NCI-H2107 treated with DMSO at 0.1 percent for 48 hours (cell line): ENCODE results near the gene MZT2A.
"Not testable (repeated sequence)": the region's sequence is repeated elsewhere in the genome, so short reads cannot be mapped to it uniquely, and the experiment has no call there.

Experiments used
- DNase-seq: peaks from one replicate; lab custom pipeline; 2025; ENCODE audit not compliant: unreplicated experiment; lab: John Stamatoyannopoulos, UW

MZT2A gene

DNA sequence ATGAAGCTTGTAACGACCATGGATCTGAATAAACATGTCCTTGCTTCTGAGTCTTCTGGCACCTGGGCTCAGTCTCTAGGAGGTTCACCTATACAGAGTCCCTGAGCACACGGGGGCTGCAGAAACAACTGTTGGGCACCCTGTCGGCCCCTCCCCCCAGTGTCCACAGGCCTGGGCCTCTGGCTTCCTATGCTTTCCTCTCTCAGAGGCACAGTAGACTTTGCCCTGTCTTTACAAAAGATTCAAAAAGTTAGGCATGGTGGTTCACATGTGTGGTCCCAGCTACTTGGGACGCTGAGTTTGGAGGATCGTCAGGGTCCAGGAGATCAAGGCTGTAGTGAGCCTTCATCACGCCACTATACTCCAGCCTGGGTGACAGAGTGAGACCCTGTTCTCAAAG is 29.3 kb upstream of the MZT2A start:
- DNase-seq: not testable (repeated sequence)

DNA sequence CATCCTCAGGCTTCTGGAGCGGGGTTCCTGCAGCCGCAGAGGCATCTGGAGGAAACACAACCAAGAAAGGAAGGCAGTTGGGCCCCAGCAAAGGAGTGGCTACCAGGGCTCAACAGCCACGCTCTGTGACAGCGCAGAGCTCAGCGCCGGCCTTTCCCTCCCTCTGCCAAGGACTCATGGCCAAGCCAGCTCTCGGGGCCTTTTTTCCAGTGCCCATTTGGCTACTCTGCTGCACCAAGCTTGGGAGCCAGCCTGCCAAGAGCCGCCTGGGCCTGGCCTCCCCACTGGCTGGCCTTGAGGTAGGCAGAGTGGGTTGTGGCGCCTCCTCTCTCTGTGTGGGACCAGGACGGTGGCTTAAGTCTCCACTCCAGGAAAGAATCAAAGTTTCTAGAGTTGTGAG is 28.3 kb upstream of the MZT2A start:
- no peak for DNase-seq

DNA sequence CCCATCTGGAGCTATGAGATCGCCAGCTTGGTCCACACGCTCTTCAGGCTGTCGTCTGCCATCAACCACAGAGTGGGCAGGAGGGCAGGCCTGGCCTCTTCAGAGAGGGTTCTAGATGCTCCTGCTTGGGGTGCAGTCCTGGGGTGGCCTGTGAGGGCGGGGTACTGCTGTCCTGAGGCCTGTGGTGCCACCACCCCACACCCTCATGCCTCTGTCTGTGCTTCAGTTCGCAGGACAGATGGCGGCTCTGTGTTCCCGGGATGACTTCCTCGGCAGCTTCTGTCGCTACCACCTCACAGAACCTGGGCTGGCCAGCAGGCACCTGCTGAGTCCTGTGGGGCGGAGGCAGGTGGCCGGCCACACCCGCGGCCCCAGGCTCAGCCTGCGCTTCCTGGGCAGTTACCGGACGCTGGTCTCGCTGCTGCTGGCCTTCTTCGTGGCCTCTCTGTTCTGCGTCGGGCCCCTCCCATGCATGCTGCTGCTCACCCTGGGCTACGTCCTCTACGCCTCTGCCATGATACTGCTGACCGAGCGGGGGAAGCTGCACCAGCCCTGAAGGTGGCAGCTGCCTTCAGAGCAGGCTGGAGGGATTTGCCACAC is 27.8 kb upstream of the MZT2A start:
- not testable (repeated sequence) for DNase-seq

DNA sequence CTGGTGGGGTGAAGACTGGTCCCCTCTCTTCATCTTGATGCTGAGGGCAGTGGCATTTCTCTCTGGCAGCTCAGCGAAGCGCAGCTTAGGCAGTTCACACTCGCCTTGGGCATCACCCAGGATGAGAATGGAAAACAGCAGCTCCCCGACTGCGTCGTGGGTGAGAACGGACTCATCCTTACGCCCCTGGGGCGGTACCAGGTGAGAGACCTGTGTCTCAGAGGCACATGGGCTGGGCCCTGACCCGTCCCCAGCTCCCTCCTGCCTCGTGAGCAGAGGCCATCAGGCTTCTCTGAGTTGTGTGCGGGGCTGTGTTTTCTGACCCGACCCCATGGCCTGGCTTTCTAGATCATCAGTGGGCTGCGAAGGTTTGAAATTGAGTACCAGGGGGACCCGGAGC is 27.3 kb upstream of the MZT2A start:
- no peak for DNase-seq

DNA sequence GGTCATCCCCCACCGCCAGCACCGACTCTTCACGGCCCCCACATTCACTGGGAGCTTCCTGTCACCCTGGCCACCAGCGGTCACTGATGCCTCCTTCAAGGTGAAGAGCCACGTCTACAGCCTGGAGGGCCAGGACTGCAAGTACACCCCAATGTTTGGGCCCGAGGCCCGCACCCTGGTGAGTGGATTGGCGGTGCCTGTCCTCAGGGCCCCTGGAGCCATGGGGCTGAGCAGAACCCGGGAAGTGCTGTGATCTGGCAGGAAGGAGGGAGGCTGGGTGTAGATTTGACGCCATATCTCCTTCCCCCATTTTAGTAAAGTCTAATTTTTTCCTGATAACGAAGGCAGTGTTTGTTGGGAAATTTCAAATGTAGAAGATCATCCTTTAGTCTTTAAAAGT is 26.3 kb upstream of the MZT2A start:
- not testable (repeated sequence) for DNase-seq

DNA sequence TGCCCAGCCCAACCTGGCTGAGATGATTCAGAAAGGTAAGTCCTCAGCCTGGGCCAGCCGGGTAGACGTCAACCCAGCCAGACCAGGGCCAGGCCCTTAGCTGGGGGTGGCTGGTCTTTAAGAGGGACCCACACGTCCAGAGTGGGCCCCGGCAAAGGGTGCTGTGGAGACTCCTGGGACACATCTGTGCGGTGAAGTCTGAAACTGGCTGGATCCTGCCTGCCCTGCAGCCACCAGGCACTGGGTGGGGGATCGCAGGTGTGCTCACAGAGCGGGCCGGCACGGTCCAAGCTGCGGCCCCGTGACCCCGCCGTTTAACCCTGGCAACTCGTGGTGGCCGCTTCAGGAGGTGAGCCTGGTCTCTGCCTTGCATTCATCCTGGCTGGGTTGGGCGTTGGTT is 25.7 kb upstream of the MZT2A start:
- not testable (repeated sequence) for DNase-seq

DNA sequence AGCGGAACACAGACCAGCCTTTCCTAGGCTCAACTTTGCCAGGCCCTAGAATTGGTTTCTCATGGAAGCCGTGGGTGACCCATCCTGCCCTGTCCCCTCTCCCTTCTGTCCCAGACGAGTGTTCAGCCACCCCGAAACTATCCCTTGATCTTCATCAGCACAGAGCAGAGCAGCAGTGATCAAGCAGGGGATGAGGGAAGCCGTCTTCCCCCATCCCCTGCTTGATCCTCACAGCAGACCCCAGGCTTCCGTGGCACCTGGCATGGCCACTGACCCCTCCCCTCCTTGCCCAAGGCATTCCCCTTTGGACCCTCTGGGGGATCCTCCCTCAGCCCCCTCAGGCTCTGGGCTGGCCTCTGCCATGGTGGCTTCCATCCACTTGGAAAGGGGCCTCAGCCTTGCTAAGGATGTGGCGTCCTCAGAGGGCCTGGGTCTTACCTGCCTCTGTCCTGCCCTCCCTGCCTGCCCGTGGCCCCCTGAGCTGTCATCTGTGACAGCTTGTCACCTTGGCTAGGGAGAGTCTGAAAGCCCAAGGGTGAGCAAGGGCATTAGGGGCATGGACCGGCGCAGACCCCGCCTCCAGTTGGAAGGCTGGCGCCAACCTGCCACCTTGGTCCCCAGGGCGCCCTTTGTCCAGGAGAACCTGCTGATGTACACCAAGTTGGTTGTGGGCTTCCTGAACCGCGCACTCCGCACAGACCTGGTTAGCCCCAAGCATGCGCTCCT is 25.1 kb upstream of the MZT2A start:
- no peak for DNase-seq

DNA sequence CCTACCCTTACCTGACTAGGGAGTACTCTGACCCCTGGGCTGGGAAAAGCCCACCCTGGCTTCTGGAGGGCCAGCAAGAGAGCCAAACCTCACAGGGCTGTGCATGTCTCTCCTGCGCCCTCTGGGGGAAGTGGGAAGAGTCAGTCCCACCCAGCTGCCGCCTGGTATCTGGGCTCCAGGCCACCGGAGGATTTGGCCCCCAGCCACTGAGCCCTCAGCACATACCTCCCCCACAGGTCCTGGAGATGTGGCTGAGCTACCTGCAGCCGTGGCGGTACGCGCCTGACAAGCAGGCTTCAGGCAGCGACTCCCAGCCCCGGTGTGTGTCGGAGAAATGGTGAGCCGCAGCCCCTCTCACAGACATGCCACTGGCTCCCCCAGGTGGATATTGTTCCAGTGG is 24.4 kb upstream of the MZT2A start:
- DNase-seq: not testable (repeated sequence)

DNA sequence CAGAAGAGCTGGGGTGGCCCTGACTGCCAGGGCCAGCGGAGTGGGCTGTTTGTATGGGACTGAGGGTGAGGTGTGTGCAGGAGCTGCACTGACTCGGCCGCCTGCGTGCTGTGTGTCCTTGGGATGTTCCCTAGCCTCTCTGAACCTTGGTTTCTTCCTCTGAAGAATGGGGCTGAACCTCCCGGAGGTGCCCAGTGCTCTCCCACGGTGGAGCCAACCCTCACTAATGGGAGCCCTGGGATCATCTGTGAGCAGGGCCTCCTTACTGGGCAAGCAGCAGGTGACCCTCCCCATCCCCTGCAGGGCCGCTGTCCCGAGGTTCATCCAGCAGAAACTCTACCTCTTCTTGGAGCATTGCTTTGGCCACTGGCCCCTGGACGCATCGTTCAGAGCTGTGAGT is 23.8 kb upstream of the MZT2A start:
- no peak for DNase-seq

DNA sequence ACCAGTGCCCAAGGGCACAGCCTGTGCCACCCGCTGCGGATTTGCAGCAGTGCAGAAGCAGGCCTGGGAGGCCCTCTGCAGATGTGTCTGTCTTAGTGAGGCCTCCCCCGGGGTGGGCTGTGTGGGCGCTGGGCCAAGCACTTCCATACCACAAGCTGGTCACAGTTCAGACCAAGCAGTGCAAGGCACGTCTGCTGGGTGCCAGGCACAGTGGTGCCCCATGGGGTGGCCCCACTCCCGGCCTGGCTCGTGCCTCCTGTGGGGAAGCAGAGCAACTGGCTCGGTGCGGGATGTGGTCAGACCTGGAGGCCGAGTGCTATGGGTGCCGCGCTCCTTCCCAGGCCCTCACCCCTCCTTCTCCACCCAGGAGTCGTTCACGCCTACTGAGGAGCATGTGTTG is 23.0 kb upstream of the MZT2A start:
- DNase-seq: not testable (repeated sequence)

DNA sequence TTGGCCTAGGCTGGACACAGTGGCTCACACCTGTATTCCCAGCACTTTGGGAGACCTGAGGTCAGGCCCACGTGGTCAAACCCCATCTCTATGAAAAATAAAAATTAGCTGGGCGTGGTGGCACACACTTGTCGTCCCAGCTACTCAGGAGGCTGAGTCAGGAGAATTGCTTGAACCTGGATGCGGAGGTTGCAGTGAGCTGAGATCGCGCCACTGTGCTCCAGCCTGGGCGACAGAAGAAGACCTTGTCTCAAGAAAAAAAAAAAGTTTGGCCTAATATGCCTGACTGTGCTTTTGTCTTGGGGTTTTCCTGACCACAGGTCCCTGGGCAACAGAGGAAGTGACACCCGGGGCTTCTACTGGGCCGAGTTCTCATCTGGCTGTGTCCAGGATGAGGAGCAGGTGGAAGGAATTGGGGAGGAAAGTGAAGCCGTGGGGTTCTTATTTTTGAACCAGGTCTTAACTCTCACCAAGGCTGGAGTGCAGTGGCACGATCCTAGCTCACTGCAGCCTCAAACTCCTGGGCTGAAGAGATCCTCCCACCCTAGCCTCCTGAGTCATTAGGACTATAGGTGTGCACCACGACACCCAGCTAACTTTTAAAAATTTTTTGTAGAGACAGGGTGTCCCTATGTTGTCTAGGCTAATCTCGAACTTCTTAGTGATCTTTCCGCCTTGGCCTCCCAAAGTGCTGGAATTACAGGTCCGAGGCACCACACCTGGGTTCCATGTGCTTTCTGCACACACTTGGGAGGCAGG is 22.4 kb upstream of the MZT2A start:
- DNase-seq: not testable (repeated sequence)

DNA sequence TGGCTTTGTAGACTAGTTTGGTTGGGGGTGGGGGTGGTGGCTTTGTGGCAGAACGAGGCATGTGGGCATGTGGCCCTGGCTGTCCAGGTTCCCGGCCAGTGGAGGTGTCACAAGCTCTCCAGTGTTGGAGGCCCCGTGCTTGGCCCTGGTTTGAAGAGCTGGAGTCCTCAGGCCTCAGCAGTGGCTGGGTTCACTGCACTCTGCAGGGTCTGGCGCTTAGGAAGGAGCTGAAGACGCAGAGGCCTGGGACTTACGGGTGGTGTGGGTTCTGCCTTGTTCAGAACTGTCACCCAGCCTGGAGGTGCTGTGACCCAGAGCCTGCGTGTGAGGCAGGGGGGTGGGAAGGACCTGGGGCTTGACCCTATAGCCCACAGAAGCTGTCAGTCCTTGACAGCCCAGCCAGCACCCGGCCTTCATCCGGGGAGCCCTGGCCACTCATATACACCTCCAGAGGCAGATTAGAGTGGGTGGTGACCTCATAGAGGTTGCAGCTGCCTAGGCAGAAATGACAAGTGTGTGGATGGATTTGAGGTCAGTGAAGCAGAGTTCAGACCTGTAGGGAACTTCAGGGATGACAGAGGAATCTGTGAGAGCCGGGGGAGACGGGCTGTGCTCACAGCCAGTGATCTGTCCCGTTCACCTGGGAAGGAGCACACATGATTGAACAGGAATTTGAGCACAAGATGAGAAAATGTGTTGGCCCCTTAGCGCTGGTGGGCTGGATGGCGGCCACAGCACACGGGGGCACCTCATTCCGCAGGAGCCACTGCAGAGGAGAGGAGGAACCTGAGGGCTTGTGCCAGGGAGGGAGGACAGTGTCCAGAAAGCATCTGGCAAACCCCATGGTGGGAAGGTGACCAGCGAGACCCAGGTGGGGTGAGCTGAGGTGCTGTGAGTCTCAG is 20.0 kb upstream of the MZT2A start:
- DNase-seq: not testable (repeated sequence)

DNA sequence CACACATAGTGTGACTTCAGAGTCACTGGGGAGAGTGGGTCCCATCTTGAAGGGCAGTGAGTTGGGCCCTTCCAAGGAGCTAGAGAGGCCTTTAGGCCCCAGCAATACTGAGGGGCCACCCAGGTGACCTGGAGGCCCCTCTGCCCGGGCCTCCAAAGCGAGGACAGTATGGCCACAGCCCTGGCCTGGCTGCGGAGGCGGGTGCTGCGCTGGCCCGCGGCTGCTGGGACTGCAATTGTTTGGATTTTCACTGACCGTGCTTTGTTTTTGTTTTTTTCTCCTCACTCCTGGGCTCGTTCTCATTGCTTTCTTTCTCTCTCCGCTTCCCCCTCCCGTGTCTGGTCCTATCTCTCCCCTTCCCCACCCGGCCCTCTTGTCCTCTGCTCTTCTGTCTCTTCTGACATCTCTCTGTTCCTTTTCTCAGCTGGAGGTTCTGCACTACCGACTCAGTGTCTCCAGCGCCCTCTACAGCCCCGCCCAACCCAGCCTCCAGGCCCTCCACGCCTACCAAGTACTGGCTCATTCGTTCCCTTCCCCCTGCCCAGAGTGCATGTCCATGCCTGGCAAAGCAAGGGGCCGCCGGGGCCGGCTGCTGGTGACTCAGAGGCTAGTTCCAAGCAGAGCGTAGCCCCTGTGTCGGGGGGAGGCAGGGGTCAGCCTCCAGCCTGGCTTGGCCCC is 19.2 kb upstream of the MZT2A start:
- not testable (repeated sequence) for DNase-seq

DNA sequence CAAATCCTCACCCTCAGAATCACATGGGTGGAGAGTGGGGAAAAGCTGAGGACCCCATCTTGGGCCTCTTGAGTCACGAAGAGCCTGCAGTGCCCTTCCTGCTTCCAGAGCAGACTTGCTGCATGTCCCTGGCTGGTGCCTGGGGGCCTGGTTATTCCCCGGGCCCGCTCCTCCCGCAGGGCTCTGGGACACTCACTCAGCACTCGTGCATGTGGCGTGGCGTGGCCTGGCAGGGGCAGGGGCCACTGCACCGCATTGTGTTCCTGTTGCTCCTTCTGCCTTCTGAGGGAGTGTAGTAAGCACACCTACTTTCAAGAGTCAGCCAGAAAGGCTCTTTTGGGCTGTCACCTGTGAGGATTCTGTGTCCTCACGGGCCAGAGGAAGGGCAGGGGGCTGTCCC is 17.4 kb upstream of the MZT2A start:
- DNase-seq: no peak

DNA sequence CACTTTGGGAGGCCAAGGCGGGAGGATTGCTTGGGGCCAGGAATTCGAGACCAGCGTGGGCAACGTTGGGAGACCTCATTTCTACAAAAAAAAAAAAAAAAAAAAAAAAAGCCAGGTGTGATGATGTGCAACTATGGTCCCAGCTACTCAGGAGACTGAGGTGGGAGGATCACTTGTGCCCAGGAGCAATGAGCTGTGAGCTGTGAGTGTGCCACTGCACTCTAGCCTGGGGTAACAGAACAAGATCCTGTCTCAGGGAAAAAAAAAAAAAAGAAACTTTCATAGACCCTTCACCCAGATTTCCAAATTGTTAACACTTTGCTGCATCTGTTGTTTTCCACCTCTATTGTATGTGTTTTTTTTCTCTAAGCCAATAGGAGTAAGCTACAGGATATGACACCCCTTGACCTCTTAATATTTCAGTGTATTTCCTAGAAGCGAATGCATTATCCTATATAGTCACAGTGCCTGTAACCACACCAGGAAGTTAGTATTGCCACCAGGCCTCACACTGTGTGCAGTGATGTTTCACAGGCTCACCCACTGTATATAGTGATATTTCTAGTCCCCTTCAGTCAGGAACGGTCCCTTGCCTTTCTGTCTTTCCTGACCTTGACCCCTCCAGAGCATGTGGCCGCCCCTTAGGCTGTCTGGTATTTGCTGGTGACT is 12.0 kb upstream of the MZT2A start:
- DNase-seq: not testable (repeated sequence)

DNA sequence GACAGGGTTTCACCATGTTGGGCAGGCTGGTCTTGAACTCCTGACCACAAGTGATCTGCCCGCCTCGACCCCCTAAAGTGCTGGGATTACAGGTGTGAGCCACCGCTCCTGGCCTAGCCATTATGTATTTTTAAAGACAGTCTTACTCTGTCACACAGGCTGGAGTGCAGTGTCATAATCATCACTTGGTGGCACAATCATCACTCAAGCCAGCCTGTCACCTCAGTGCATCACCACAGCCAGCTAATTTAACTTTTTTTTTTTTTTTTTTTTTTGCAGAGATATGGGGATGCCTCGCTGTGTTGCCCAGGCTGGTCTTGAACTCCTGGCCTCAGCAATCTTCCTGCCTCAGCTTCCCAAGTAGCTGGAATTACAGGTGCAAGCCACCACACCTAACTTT is 11.4 kb upstream of the MZT2A start:
- not testable (repeated sequence) for DNase-seq

DNA sequence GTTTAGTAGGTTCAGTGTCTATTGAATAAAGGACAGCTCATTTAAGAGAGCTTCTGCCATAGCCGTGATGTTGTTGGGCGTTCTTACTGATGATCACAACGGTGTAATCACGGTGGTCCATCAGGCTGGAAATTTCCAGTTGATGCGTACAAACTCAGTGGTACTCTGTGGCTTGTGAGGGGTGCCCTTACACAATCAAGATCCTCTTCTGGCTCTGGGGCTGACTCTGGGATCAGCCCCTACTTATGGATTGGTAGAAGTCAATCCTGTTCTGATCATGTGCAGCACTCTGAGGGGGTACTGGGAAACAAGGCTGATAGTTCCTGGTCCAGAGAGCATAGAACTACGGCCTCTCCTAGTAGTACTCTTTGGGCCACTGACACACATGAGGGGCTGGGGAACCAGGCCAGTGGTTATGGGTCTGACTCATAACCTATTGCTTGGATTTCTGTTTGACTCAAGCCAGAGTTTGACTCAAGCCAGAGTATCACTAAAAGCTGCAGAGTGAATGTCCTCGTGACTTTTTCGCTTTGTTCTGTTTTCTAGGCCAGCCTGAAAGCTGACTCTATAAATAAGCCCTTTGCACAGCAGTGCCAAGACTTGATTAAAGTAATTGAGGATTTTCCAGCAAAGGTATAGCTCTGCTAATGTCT is 6.2 kb upstream of the MZT2A start:
- DNase-seq: not testable (repeated sequence)

DNA sequence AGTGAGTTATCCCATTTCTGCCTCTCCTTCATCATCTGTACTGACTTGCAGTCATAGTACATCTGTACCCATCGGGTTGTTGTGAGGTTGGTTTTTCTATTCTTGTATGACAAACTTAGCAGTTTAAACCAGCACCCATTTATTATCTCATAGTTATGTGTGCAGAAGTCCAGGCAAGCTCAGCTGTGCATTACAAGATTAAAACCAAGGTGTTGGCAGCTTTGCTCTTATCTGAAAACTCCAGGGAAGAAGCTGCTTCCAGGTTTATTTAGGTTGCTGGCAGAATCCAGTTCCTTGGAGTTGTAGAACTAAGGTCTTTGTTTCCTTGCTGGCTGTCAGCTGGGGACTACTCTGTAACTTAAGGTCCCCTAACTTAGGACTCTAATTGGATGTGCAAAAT is 3.3 kb upstream of the MZT2A start:
- DNase-seq: not testable (repeated sequence)

DNA sequence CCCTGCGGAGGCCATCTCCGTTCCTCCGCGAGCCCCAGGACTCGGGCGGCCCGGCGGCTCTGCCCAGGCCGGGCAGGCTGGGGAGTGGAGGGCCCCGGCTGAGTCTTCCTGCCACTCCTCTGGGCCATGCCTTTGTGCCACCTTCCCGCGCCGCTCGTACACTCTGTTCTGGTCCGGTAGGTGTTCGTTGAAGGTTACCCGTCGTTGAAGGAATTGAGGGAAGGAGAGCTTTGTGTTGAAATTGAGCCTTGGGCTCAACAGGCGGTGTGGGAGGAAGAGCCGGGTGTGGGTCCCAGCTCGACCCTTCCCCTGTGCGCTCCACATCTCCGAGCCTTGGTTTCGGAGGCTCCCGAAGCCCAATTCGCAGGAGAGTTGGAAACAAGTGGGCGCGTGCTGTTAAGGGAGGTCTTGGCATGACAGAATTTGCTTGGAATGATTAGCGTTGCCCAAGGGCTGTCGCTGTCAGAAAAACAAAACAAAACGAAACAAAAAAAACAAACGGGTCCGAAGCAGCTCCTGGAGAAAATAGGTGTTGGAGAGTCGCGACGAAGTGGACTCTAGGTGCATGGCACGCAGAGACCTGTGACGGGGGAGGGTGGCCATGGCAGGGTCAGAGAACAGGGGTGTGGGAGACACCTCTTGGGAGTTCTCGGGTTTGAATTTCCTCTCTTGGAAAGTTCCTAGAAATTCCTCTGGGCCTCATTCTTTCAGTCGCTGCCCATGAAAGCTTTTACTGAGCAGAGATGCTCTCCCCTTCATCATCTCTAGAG is 1.2 kb upstream of the MZT2A start:
- DNase-seq: no peak
